Mesothelial cell of epicardium (in vitro differentiated cells): Measurements from ENCODE around the gene CALR. TPM values are rescaled to one million over a fixed set of nuclear protein-coding genes. Genes with fewer than 3 reads are reported as not detected.
A peak's percentile ranks its signal among the peaks of the same experiment; 100 is the strongest.
"Not testable (repeated sequence)": the region's sequence is repeated elsewhere in the genome, so short reads cannot be mapped to it uniquely, and the experiment has no call there.

Source experiments
- DNase-seq, 2 experiments: peaks; one replicate each; pipeline ENCODE4 v3.0.0; 2021; ENCODE audit warnings: low spot score in 2 of 2; ENCODE audit not compliant: unreplicated experiment in 2 of 2
- H3K27ac Mint-ChIP-seq: 2 replicates; pipeline ENCODE4 v1.8.0; 2021; ENCODE audit warnings: mixed read lengths
- H3K27me3 Mint-ChIP-seq: 2 replicates; pipeline ENCODE4 v1.8.0; 2021; ENCODE audit warnings: low read depth, mixed read lengths
- H3K36me3 Mint-ChIP-seq: 2 replicates; pipeline ENCODE4 v1.8.0; 2021; ENCODE audit warnings: mixed read lengths
- H3K4me1 Mint-ChIP-seq: 2 replicates; pipeline ENCODE4 v1.8.0; 2021; ENCODE audit warnings: mixed read lengths
- H3K4me3 Mint-ChIP-seq: 2 replicates; pipeline ENCODE4 v1.8.0; 2021; ENCODE audit warnings: mild to moderate bottlenecking, moderate library complexity, mixed read lengths
- H3K9me3 Mint-ChIP-seq: 2 replicates; pipeline ENCODE4 v1.8.0; 2021; ENCODE audit warnings: mixed read lengths
- CTCF ChIP-seq: fragments of 200-600 bp; sonication (generic); IDR thresholded peaks from one replicate; pipeline ENCODE4 v1.5.0; 2021; ENCODE audit warnings: antibody characterized with exemption; ENCODE audit not compliant: unreplicated experiment
- total RNA-seq: library from RNA; stranded (reverse); gene quantifications from 3 replicates; pipeline ENCODE4 v1.2.1, GENCODE V29; 2021

CALR gene
- total RNA-seq, 1 donor from 2014 or later = 863 TPM

GRCh38 chr19:12913851-12914690 lies 24.3 kb upstream of the CALR start:
- H3K27me3 Mint-ChIP-seq = no peaks in the 10 kb centered on the region
- no peaks in the 10 kb centered on the region for H3K9me3 Mint-ChIP-seq
- H3K4me1 Mint-ChIP-seq = peaks cover 26% of the 10 kb centered on the region
- TF ChIP-seq CTCF = no peak
- H3K36me3 Mint-ChIP-seq = no peaks in the 10 kb centered on the region
- H3K4me3 Mint-ChIP-seq = no peak overlapping the region
- peak overlapping the region; percentile 96 for H3K27ac Mint-ChIP-seq
- DNase-seq = no peak

- H3K4me1 Mint-ChIP-seq = peaks cover 31% of the 10 kb centered on the region
- not testable (repeated sequence) for H3K27ac Mint-ChIP-seq, H3K9me3 Mint-ChIP-seq
These were observed 22.5 kb upstream of the CALR start for GRCh38 chr19:12915860-12916259.

DNA sequence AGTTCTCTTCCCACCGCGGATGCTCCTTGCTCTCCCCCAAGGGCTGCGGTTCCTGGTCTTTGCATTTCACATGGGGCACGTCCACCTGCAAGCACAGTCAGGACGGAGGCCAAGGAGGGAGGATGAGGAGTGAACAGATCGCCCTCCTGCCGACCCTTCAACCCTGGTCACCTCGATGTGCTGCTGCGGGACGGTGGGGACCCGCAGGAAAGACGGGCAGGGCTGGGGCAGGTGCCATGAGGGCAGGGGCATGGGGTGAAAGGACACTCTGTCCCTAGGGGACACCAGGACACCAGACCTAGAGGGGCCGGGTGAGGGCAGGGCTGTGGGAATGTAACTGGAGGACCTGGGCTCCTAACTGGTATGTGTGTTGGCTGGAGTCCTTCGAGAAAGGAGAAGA lies 20.2 kb upstream of the CALR start:
- Mint-ChIP-seq H3K36me3 (peaks cover 9% of the 10 kb centered on the region), H3K9me3 (no peaks in the 10 kb centered on the region), H3K27me3 (no peaks in the 10 kb centered on the region)

More at GRCh38 chr19:12915860-12916259, 22.5 kb upstream of the CALR start:
- H3K36me3 Mint-ChIP-seq, H3K27me3 Mint-ChIP-seq, H3K4me3 Mint-ChIP-seq, DNase-seq: not testable (repeated sequence)

DNA sequence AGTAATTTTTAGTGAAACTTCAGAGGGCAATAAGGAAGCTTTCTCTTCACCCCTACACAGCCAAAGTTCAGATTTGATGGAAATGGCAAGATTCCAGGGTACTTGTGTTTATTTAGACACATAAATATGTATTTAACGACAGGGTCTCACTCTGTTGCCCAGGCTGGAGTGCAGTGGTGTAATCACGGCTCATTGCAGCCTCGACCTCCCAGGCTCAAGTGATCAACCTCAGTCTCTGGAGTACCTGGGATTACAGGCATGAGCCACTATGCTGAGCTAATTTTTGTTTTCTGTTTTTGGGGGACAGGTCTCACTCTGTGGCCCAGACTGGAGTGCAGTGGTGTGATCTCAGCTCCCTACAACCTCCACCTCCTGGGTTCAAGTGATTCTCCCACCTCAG lies 17.4 kb upstream of the CALR start:
- no peak for TF ChIP-seq CTCF
- Mint-ChIP-seq H3K4me1 (peaks cover 10% of the 10 kb centered on the region), H3K9me3 (no peaks in the 10 kb centered on the region), H3K36me3 (peaks cover 19% of the 10 kb centered on the region), H3K27me3 (no peaks in the 10 kb centered on the region), H3K4me3 (no peak overlapping the region), H3K27ac (peak overlapping the region; percentile 96)
- DNase-seq = no peak

More for the DNA sequence above, 20.2 kb upstream of the CALR start:
- Mint-ChIP-seq H3K4me1 (peaks cover 19% of the 10 kb centered on the region), H3K4me3 (no peak overlapping the region), H3K27ac (no peak overlapping the region)
- no peak for DNase-seq
- TF ChIP-seq CTCF = no peak

- no peaks in the 10 kb centered on the region for H3K9me3 Mint-ChIP-seq
- peaks cover 10% of the 10 kb centered on the region for H3K4me1 Mint-ChIP-seq
- H3K27ac Mint-ChIP-seq = no peak overlapping the region
- H3K36me3 Mint-ChIP-seq = peaks cover 27% of the 10 kb centered on the region
- DNase-seq = no peak
- no peak for TF ChIP-seq CTCF
- H3K4me3 Mint-ChIP-seq = no peak overlapping the region
- H3K27me3 Mint-ChIP-seq = no peaks in the 10 kb centered on the region
These were observed 15.4 kb upstream of the CALR start for GRCh38 chr19:12922959-12923358.

DNA sequence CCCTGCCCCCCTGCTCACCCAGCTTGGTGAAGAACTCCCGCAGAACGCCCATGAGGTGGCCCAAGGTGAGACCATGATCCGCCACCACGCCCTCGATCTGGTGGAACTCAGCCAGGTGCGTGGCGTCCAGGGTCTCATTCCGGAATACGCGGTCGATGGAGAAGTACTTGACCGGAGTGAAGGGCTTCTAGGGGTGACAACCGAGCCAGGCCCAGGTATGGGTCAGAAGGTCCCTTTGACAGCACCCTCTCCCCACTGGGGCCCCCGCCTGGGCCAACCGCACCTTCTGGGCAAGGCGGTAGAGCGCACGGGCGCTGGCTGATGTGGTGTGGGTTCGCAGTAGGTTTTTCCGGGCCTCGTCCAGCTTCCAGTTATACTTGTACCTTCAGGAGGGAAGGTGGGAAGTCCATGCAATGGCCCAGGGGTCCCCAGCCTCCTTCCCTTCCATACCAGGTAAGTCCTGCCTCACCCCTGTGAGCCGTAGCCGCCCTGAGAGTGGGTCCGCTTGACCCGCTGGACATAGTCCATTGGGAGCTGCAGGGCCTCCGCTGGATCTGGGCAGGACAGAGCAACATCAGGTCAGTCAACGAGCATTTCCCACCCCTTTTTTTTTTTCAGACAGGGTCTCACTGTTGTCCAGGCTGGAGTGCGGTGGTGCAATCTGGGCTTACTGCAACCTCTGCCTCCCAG lies 13.6 kb upstream of the CALR start:
- no peaks in the 10 kb centered on the region for H3K9me3 Mint-ChIP-seq
- peaks cover 3% of the 10 kb centered on the region for H3K4me1 Mint-ChIP-seq

More for the DNA sequence above, 13.6 kb upstream of the CALR start:
- peaks cover 36% of the 10 kb centered on the region for H3K36me3 Mint-ChIP-seq
- DNase-seq = no peak
- H3K4me3 Mint-ChIP-seq = no peak overlapping the region
- no peaks in the 10 kb centered on the region for H3K27me3 Mint-ChIP-seq
- no peak for TF ChIP-seq CTCF
- no peak overlapping the region for H3K27ac Mint-ChIP-seq
